NCI-H345 treated with DMSO at 0.1 percent for 48 hours (cell line): Measurements from ENCODE around the gene CDC42SE1.
"Not testable (repeated sequence)": the region's sequence is repeated elsewhere in the genome, so short reads cannot be mapped to it uniquely, and the experiment has no call there.

Source experiments
- DNase-seq: peaks from one replicate; lab custom pipeline; 2025; ENCODE audit not compliant: unreplicated experiment; lab: John Stamatoyannopoulos, UW

The CDC42SE1 gene, protein sequence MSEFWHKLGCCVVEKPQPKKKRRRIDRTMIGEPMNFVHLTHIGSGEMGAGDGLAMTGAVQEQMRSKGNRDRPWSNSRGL

DNA sequence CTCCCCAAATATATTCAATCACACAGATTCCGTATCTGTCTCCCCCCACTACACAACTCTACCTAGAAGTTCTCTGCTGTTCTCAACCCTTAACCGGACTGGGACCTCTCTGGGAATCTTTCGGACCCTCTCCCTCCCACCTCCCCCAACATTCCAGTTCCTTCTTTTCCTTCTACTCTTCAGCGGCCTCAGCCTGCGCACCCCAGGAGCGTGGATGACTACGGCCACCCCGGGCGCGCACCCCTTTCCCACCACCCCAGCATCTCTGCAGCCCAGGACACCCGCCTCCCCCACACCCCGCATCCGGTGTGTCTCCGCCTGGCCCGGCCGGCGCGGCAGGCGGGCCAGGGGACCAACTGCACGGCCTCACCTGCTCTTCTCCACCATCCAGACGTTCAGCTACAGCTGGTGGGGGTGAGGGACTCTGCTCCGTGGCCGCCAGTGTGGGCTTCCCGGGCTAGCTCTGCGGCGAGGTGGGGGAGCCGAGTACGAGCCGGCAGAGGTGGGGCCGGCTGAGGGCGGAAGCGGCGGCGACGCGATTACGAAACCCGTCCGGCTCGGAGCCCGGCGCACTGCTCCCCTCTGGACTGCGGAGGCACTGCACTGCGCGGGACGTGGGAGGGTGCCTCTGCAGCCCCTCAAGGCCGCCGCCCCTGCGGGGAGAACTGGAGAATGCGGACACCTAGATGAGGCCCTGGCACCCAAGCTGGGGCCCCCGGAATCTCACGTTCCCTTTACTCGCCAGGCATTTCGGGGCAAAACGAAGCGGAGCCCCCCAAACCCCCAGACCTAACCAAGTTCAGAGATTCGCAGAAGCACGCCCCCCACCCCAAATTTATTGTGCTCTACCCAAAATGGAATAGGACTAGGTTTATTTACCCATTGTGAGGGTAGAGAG is at the start of gene CDC42SE1:
TSS of gene CDC42SE1 (minus strand) at position 514 of the 898 bp plus-strand sequence. CDS start 3,892 bp downstream, outside the sequence.
- DNase-seq = peak; percentile 94

DNA sequence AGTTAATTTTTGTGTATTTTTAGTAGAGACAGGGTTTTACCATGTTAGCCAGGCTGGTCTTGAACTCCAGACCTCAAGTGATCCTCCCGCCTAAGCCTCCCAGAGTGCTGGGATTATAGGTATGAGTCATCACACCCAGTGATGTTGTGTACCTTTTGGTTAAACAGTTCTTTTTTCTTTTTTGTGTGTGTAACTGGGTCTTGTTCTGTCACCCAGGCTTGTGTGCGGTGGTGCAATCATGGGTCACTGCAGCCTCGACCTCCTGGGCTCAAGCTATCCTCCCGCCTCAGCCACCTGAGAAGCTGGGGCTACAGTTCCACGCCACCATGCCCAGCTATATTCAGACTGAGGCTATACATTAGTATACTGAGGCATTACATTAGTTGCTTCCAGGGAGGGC is 48.9 kb upstream of the CDC42SE1 start:
- DNase-seq = no peak

DNA sequence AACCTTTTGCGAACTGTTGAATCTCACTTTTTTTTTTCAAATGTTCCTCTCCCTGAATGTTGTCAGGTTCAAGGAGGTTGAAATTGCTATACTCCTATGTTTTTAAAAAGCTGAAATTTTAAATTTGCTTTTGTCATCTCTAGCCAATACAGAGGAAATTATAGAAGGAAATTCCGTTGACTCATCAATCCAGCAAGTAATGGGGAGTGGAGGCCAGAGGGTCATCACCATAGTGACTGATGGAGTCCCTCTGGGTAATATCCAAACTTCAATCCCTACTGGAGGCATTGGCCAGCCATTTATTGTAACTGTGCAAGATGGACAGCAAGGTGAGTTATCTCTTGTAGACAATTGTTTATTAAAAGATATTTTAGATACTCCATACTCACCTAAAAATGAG is 47.5 kb upstream of the CDC42SE1 start:
- no peak for DNase-seq

DNA sequence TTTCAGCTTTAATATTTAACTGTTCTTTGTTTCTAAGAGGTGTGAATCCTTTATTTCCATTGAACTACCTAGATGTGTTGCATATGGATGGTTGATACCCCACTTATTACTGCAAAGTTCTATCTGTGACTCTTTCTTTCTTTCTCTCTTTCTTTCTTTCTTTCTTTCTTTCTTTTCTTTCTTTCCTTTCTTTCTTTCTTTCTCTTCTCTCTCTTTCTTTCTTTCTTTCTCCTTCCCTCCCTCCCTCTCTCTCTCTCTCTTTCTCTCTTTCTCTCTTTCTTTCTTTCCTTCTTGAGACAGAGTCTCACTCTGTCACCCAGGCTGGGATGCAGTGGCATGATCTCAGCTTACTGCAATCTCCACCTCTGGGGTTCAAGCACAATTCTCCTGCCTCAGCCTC is 45.2 kb upstream of the CDC42SE1 start:
- DNase-seq = no peak

DNA sequence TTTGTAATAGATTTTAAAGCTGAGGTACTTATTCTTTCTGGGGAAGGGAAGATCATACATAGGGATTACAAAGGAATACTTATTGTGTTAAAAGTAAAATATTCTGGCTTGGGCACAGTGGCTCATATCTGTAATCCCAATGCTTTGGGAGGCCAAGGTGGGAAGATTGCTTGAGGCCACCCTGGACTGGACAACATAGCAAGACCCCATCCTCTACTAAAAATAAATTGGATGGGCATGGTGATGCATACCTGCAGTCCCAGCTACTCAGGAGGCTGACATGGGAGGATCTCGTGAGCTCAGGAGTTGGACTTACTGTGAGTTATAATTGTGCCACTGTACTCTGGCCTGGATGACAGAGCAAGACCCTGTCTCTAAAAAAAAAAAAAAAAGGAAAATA is 38.7 kb upstream of the CDC42SE1 start:
- no peak for DNase-seq

DNA sequence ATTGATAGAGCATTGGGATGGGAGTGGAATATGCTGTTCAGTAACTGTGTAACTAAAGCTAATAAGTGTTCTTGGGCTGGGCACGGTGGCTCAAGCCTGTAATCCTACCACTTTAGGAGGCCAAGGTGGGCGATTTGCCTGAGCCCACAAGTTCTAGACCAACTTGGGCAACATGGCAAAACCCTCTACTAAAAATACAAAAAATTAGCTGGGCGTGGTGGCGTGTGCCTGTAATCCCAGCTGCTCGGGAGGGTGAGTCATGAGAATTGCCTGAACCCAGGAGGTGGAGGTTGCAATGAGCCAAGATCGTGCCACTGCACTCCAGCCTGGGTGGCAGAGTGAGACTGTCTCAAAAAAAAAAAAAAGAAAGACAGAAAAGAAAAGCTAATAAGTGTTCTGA is 38.0 kb upstream of the CDC42SE1 start:
- not testable (repeated sequence) for DNase-seq

DNA sequence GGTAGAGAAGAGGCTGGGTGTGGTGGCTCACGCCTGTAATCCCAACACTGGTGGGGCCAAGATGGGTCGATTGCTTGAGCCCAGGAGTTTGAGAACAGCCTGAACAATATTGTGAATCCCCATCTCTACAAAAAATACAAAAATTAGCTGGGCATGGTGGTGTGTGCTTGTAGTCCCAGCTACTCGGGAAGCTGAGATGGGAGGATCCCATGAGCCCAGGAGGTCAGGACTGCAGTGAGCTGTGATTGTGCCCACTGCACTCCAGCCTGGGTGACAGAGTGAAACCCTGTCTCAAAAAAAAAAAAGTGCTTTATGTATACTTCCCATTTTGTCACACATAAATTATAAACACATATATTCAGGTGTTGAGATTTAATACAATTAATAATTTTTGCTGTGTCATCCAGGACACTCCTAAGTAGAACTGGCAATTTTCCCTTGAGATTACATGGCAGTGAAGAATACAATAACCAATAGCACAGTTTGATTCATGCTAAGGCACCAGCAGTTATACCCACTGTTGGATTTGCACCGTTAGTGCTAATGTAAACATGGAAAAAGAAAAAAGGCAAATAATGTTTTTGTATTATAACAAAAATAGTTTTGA is 26.6 kb upstream of the CDC42SE1 start:
- no peak for DNase-seq

DNA sequence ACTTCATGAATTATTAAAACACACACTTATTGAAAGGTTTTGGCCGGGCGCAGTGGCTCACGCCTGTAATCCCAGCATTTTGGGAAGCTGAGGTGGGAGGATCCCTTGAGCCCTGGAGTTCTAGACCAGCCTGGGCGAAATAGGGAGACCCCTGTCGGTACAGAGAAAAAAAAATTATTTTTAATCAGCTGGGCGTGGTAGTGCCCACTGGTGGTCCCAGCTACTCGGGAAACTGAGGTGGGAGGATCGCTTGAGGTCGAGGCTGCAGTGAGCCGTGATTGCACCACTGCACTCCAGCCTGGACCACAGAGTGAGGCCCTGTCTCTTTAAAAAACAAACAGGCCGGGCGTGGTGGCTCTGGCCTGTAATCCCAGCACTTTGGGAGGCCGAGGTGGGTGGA is 12.8 kb upstream of the CDC42SE1 start:
- no peak for DNase-seq

DNA sequence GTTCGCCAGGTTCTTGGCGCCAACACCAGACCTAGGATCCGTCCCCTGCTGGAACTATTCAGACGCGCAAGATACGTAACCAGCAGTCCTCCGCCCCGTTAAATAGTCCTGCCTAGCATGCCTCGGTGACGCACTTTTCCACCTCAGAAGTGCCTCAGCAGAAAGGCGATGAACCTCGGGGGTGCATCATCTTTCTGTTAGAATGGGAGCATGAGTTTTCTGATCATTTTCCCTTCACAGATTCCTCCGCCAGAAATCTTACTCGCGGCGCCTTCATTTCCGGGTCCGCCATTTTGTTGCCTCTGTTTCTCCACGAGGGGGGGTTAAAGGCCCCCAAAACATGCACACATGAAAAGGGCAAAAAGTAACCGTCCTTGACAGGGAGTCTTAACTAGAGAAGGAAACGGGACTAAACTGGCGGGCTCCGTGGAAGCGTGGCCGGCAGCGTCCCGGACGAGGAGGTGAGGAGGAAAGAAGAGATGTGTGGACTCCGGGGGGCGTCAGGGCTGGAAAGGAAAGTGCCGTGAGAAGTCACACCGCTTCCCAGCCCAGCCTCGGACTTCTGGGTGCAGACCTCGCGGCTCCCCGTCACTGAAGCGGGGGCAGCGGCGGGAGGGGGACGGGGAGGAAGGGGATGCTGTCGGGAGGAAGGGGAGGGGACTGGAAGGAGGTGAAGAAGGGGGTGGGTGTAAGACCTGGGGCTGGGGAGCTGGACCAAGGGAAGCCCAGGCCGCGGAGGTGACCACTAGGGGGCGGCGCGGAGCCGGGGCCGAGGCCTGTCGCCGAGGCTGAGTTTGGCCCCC is 11.3 kb upstream of the CDC42SE1 start, which contains the start of gene GABPB2:
TSS of gene GABPB2 (plus strand) at position 288 of the 803 bp plus-strand sequence. CDS start 17,429 bp downstream, outside the sequence.
- DNase-seq = peak; percentile 99

DNA sequence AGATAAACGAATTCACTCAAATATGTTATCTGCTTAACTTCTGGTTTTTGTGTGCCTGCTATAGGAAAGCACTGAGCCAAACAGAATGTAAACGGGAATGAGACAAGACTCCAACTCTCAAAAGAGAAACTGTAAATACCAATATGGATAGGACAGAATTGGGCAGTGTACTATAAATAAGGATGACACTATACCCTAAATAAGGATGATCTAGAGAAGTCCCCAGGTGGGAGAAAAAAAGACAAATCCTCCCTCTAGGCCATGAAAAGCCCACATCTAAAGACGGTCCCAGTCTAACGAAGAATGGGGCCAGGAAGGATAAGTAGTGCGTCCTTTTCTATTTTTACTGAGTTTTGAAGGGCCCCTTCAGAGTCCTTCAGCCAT is 9.7 kb upstream of the CDC42SE1 start:
- peak; percentile 99 for DNase-seq

DNA sequence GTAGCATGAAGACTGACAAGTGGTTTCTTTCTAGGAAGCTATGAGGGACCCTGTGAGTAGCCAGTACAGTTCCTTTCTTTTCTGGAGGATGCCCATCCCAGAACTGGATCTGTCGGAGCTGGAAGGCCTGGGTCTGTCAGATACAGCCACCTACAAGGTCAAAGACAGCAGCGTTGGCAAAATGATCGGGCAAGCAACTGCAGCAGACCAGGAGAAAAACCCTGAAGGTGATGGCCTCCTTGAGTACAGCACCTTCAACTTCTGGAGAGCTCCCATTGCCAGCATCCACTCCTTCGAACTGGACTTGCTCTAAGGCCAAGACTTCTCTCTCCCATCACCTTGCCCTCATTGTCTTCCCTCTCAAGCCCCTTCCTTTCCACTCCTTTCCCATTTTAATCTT is 7.8 kb upstream of the CDC42SE1 start:
- no peak for DNase-seq

DNA sequence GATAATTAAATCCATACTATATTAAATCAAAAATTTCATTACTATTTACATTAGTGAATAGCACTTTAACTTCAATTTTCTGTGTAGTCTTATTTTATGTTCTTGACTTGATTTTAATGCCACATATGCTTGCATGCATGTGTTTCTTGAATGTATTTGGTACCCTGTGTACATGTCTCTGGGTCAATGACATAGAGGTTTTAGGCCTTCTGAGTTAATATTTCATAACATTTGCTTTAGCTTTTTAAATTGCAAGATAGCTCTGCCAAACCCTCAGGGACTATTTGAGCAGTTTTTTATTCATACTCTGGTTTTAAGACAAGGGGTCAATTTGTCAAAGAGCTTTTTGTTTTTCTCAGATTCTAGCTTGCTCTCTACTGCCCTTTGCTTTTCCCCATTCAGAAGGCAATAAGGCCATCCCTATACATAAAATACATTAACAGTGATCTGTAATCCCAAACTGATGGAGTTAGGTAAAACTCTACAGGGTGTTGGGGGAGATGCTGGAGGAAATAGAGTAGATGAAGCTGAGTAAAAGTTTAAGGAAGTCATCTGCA is 5.7 kb upstream of the CDC42SE1 start:
- no peak for DNase-seq

DNA sequence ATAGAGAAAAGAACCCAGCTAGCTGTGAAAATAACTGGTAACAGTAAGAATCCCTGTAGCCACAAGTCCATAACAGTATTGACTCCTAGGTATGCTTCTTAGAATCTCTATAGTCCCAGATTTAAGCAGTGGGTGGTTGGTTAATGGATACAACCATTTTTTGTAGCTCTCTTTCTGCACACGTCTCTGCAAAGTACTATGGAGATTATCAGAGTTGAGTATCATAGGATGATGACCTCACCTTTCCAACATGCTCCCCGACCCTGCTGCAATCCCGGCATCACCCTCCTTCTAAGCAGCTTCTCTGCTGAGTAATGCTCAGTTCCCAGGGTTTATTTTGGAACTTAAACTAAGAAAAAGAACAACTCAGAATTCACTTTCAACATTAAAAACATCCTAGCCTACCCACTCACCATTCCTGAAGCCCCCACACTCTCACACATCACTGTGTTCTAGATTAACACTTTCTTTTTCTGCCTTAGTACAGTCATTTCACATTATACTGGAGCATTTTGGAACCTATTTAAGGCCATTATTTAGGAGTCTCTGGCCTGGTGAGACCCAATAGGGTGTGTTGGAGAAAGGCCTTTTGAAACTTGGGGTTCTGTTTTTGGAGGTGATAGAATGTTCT is 3.4 kb upstream of the CDC42SE1 start:
- no peak for DNase-seq

DNA sequence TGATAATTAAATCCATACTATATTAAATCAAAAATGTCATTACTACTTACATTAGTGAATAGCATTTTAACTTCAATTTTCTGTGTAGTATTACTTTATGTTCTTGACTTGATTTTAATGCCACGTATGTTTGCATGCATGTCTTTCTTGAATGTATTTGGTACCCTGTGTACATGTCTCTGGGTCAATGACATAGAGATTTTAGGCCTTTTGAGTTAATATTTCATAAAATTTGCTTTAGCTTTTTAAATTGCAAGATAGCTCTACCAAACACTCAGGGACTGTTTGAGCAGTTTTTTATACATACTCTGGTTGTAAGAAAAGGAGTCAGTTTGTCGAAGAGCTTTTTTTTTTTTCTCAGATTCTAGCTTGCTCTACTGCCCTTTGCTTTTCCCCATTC is 2.3 kb upstream of the CDC42SE1 start:
- no peak for DNase-seq

DNA sequence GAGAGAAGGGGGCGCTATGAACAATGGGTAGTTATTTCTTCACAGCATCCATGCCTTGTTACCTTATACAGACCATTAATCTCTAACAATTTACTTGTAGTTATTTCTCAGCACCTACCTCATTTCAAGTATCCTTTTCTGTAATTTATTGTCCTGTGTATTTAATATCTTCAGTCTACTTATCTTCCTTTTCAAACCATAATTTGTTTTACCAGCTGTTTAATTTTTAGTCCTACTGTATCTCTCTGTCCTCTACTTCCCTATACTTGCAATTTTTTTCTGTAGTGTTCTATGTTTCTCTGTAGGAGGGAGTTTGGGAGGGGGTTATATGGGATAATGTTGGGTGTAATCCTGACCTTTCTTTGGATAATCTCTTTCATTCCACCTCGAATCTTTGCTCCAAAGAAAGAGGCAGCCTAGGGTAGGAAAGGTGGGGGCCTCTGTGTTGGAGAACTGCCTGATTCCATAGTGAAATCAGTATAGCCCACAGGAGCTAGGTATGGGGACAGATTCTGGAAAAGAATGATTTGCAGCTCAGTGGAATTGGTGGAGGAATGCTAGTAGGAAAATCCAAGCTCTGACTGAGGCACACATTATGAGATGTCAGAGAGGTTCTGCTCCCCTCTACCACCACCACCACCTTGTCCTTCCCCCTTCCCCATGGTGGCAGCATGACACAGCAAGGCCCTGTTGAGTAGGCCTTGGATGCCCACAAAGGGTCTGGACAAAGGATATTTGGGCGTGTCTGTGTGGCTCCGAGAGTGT is 1.4 kb upstream of the CDC42SE1 start:
- peak; percentile 58 for DNase-seq

DNA sequence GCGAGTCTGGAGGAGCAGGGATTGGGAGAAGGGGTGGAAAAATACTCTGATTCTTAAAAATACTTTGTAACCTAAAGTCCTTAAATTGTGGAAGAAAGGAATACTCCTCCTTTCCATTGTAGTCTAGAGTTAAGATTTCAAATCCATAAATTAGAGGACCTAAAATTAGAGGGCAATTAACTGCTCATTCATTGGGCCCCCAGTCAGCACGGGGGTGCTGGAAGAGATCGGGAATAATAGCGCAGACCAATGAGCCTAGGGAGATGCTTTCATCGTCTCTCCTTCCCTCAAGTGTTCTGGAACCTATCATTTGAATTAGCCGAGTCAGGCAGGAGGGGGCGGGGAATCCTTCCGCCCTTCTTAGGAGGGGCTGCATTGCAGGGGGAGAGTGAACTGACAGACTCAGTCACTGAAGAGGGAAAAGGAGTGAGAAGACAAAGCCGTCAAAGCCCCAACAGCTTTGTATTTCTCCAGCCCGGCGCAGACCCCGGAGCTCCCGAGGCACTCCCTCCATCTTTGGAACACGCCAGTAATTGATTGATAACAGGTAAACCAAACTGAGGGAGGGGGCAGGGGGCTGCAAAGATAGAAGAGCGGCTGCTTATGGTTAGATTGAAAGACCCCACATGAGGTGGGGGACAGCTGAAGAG is 710 bp upstream of the CDC42SE1 start, which contains the start of gene MLLT11:
TSS of gene MLLT11 (plus strand) at position 391 of the 650 bp plus-strand sequence. CDS start 6,828 bp downstream, outside the sequence.
- DNase-seq = peak; percentile 95

DNA sequence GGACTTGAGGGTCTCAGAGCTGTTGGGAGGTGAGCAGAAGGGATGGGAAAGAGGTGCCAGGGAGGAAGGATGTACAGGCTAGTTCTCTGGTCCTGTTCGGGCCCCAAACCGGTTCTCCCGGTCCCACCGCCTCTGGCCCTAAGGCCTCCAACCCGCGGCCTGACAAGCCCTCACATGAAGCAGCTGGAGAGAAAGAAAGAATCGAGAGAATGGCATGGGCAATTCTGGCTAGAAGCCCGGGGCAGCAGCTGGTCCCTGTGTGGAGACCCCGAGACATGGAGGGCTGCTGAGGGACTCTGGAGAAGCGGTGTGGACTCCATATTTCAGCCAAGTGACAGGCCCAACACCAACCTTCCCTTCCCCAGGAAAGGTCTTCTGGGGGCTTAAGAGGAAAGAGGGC is 730 bp downstream of the CDC42SE1 start:
- peak; percentile 67 for DNase-seq

DNA sequence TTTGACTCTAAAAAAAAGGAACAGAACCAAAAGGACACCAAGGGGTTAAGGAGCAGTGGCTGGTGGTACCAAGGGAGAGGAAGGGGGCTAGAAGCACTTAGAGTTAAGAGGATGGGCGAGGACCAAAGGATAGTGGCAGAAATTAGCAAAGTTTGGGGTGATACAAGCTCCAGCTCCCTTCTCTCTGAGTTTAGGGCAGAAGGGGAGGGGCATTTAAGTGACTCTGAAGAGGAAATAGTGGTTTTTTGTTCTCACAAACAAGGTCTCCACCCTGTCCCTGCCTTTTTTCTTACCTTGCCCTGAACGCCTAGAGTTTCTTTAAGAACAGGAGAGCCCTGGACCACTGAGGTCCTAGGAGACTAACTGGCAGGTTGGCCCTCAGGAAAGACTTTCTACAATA is 3.3 kb downstream of the CDC42SE1 start:
- no peak for DNase-seq

DNA sequence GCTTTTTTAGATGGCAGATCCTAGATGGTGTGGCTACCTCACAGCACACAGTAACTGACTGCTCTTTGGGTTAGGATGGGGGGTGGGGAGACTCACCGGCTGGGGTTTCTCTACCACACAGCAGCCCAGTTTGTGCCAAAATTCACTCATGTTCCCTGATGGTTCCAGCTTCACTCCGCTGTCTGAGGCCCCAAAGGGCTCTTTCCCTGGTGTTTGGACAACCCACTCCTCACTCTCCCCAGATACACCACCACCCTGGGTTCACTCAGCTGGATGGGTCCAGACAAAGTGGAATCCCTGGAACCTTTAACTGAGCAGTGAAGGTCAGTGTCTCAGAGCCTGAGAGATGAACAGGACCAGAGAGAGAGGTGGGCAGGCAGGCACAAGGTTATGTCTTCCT is 3.8 kb downstream of the CDC42SE1 start:
- DNase-seq = no peak
